AG10803 (cell line): ENCODE data around the gene CXCL17.
"Not testable (repeated sequence)": the region's sequence is repeated elsewhere in the genome, so short reads cannot be mapped to it uniquely, and the experiment has no call there.

Experiments used
- DNase-seq: peaks from one replicate; pipeline ENCODE4 v3.0.0; 2010; ENCODE audit warnings: low read depth
- H3K4me3 ChIP-seq: 2 replicates; pipeline ENCODE4 v1.5.1; 2011; ENCODE audit warnings: mild to moderate bottlenecking, low read length, control low read depth
- TF ChIP-seq, protein P1 (sequence below): conservative IDR thresholded peaks from 2 replicates; pipeline ENCODE4 v1.5.1; 2011; ENCODE audit warnings: mild to moderate bottlenecking, low read length, control low read depth, inconsistent platforms

Gene CXCL17, protein sequence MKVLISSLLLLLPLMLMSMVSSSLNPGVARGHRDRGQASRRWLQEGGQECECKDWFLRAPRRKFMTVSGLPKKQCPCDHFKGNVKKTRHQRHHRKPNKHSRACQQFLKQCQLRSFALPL

DNA sequence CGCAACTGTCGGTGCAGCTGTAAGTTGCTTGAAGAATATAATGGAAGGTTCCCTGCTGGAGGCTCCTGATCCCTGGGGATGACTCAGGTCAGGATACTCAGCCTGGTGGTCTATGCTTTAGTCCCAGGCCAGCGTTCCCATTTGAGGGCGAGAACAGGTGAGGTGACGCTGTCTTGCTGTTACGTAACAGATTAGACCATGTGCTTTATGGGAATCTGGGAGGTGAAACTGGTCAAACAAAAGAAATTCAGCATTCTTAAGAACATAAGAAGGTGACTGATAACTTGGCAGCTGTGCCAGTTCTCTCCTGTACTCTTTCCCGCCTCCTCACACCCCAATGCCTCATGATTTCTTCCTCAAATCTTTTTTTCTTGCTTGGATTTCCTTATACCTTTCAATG is at the start of gene CXCL17:
TSS of gene CXCL17 (minus strand) at position 114 of the 400 bp plus-strand sequence. CDS start 114 bp downstream, outside the sequence.
- TF ChIP-seq, protein P1, sequence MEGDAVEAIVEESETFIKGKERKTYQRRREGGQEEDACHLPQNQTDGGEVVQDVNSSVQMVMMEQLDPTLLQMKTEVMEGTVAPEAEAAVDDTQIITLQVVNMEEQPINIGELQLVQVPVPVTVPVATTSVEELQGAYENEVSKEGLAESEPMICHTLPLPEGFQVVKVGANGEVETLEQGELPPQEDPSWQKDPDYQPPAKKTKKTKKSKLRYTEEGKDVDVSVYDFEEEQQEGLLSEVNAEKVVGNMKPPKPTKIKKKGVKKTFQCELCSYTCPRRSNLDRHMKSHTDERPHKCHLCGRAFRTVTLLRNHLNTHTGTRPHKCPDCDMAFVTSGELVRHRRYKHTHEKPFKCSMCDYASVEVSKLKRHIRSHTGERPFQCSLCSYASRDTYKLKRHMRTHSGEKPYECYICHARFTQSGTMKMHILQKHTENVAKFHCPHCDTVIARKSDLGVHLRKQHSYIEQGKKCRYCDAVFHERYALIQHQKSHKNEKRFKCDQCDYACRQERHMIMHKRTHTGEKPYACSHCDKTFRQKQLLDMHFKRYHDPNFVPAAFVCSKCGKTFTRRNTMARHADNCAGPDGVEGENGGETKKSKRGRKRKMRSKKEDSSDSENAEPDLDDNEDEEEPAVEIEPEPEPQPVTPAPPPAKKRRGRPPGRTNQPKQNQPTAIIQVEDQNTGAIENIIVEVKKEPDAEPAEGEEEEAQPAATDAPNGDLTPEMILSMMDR: no peak
- DNase-seq: no peak
- no peak within 1 kb of the TSS for H3K4me3 ChIP-seq

DNA sequence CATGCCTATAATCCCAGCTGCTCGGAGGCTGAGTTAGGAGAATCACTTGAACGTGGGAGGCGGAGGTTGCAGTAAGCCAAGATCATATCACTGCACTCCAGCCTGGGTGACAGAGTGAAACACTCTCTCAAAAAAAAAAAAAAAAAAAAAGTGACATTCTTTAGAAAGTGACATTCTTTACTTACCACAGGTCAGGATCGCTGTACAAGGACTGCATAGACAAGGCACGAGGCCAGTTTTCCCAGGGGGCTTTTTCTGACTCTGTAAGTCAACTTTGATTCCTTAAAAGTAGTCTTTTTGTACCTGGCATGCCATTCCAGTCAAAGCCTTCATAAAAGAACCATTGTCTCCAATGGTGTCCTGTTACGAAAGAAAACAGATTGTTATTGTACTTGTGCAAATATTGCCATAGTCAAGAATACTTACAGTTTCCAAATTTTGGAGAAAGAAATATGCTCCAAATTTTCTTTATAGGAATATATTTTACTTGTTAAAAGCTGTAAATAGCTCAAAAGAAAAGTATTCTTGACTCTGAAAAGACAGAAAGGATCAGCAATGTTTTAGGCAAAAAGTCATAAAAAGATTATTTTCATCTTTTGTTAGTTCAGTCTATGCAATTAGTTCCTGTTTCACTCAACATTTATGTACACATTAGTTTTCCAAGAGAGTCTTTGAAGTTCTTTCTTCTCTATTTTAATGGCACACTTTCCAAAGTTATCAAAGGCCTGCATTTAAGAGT is 46.2 kb upstream of the CXCL17 start:
- H3K4me3 ChIP-seq: no peak overlapping the region
- TF ChIP-seq, protein P1: no peak
- DNase-seq: no peak

DNA sequence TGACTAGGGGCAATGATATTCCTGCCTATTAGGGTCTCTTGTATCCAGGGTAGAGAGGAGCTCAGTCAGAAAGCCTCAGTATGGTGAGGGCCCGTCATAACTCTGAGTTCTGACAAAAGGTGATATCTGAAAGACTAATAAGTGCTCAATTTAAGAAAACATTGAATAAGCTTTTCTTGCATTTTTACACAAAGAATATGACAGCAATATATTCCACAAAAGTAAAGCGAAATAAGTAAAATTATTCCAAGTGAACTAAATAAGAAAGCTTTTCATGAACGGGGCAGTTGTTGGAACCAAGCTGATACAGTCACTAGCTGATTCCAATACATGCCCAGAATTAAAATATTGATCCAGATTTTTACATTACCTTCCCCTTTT is 45.0 kb upstream of the CXCL17 start:
- no peak for DNase-seq
- H3K4me3 ChIP-seq: no peak overlapping the region
- TF ChIP-seq, protein P1: no peak

DNA sequence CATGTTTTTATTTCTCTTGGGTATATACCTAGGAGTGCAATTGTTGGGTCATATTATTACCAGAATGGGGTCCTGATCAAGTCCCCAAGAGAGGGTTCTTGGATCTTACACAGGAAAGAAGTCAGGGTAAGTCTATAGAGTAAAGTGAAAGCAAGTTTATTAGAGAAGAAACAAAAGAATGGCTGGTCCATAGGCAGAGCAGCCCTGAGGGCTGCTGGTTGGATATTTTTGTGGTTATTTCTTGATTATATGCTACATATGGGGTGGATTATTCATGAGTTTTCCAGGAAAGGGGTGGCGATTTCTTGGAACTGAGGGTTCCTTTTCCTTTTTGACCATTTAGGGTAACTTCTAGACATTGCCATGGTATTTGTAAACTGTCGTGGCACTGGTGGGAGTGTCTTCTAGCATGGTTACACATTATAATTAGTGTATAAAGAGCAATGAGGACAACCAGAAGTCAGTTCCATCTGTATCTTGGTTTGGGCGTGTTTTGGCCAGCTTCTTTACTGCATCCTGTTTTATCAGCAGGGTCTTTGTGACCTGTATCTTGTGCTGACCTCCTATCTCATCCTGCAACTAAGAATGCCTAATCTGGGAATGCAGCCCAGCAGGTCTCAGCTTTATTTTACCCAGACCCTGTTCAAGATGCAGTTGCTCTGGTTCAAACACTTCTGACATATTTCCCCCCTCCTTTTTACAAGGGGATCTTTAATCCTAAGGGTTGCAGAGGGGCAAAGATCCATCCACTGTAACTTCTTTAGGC is 44.5 kb upstream of the CXCL17 start:
- TF ChIP-seq, protein P1: no peak
- peak; percentile 17 for DNase-seq
- H3K4me3 ChIP-seq: no peak overlapping the region

DNA sequence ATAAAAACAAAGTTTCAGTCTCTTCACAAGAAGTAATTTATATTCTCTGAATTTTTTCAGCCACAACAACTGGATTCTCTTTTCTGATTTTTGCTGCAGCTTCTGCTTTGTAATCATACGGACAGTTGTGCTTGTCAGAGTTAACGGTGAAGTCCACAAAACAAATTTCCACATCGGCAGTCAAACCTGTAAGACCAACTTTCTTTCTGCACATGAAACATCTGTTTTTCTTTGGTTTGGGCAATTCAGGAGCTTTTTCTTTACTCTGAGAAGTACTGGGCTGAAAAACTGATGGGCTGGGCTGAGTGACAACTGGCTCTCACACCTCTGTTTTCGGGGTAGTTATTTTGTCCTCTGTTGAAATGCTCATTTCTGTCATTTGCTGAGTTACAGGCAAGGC is 42.3 kb upstream of the CXCL17 start:
- not testable (repeated sequence) for H3K4me3 ChIP-seq, DNase-seq

DNA sequence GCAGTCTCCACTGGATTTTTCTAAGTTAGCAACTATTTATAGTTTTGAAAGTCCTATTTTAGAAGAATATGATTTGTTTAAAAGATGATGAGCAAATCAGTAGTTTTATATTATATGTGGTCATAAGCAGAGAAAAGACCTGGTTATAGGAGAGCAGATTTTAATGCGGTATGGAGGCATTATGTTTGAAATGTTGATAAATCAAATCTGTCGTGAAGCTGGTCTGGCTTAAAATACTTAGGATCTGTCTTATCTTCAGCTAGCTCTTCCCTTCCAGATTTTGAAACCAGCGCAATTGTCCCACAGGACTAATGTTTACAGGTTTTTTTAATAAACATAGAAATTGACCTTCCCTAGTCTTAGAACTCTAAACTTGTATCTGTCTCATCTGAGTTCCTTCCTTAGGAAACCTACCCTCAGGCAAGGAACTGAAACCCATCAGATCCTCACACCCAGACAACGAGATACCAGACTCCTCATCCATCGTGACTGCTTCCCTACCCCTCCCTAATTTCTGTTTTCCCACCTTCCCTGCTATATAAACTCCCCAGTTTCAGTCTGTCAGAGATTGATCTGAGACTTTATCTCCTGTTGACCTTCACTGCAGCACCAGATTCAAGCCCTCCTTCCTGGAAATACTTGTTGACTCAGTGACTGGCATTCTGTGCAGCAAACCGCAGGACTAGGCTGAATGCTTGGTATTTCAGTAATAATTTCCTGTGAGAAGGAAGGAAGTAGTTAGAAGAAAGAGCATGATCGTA is 37.8 kb upstream of the CXCL17 start:
- H3K4me3 ChIP-seq: no peak overlapping the region
- TF ChIP-seq, protein P1: no peak
- DNase-seq: peak; percentile 59

DNA sequence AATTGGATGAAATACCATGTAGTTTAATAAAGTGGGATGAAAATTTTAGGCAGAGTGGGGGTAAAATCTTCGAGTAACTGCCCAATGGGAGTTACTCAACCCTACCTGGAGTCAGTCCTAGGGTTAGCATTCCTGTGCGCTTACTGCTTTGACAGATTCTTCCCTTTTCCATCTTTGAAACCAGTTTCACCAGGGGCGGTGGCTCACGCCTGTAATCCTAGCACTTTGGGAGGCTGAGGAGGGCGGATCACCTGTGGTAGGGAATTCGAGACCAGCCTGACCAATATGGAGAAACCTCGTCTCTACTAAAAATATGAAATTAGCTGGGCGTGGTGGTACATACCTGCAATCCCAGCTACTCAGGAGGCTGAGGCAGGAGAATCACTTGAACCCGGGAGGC is 37.0 kb upstream of the CXCL17 start:
- TF ChIP-seq, protein P1: no peak
- no peak overlapping the region for H3K4me3 ChIP-seq
- DNase-seq: no peak
